HEK293 (cell line): Measurements from ENCODE around the gene RETREG3.
A peak's percentile ranks its signal among the peaks of the same experiment; 100 is the strongest.
"Not testable (repeated sequence)": the region's sequence is repeated elsewhere in the genome, so short reads cannot be mapped to it uniquely, and the experiment has no call there.

ENCODE experiments used
- CTCF ChIA-PET: fragments of 350-600 bp; formaldehyde crosslinking; extraction: SDS; loops from one replicate; lab custom pipeline; 2021; ENCODE audit warnings: antibody characterized with exemption; lab: Yijun Ruan, JAX
- POLR2A ChIA-PET: fragments of 300-600 bp; formaldehyde crosslinking; extraction: SDS; loops from one replicate; lab custom pipeline; 2020; ENCODE audit warnings: antibody characterized with exemption, inconsistent platforms; lab: Yijun Ruan, JAX
- H3K27ac ChIP-seq: fragments of 200-500 bp; sonication (Bioruptor generic); 2 replicates; pipeline ENCODE4 v1.5.1; 2014; ENCODE audit warnings: low read depth, low read length, control low read depth, inconsistent platforms; ENCODE audit errors: extremely low read depth
- H3K36me3 ChIP-seq, 2 experiments: fragments of 200-500 bp in 1 of 2; sonication (Bioruptor generic) in 1 of 2; 1 replicate in 1 of 2; 2 replicates in 1 of 2; pipeline ENCODE4 v1.5.1; 2014 to 2017; ENCODE audit warnings: inconsistent platforms in 2 of 2, low read length in 2 of 2; ENCODE audit not compliant: control insufficient read depth in 2 of 2, insufficient read depth in 1 of 2
- H3K4me1 ChIP-seq: fragments of 200-500 bp; sonication (Bioruptor generic); 2 replicates; pipeline ENCODE4 v1.5.1; 2014; ENCODE audit warnings: mild to moderate bottlenecking, low read length, inconsistent platforms; ENCODE audit not compliant: control insufficient read depth, insufficient read depth
- H3K4me3 ChIP-seq: 2 replicates; pipeline ENCODE4 v1.5.1; 2011; ENCODE audit warnings: low read depth, mild to moderate bottlenecking, control low read depth, low read length, moderate library complexity
- H3K9me3 ChIP-seq: fragments of 200-500 bp; sonication (Bioruptor generic); 2 replicates; pipeline ENCODE4 v1.5.1; 2014; ENCODE audit warnings: low read depth, low read length, inconsistent platforms; ENCODE audit not compliant: control insufficient read depth, insufficient read depth
- KLF16 ChIP-seq: fragments of 450-650 bp; formaldehyde crosslinking; IDR thresholded peaks from 2 replicates; pipeline ENCODE4 v1.5.1; 2017; ENCODE audit warnings: missing biosample characterization, missing genetic modification characterization
- KLF7 ChIP-seq: fragments of 450-650 bp; formaldehyde crosslinking; IDR thresholded peaks from 2 replicates; pipeline ENCODE4 v1.5.1; 2016; ENCODE audit warnings: missing biosample characterization, missing genetic modification characterization, borderline replicate concordance
- KLF8 ChIP-seq: fragments of 450-650 bp; formaldehyde crosslinking; IDR thresholded peaks from 2 replicates; pipeline ENCODE4 v1.5.1; 2016; ENCODE audit warnings: missing biosample characterization, missing genetic modification characterization
- PRDM1 ChIP-seq: fragments of 450-650 bp; formaldehyde crosslinking; IDR thresholded peaks from 2 replicates; pipeline ENCODE4; 2016; ENCODE audit warnings: missing biosample characterization, missing genetic modification characterization
- REPIN1 ChIP-seq: fragments of 450-650 bp; formaldehyde crosslinking; IDR thresholded peaks from 2 replicates; pipeline ENCODE4 v1.5.1; 2017; ENCODE audit warnings: missing biosample characterization, missing genetic modification characterization, low read depth
- SCRT1 ChIP-seq: fragments of 450-650 bp; formaldehyde crosslinking; IDR thresholded peaks from 2 replicates; pipeline ENCODE4 v1.5.1; 2016; ENCODE audit warnings: missing biosample characterization, missing genetic modification characterization, borderline replicate concordance
- ZNF10 ChIP-seq: fragments of 450-650 bp; formaldehyde crosslinking; IDR thresholded peaks from 2 replicates; pipeline ENCODE4 v1.5.1; 2017; ENCODE audit warnings: missing biosample characterization, missing genetic modification characterization
- ZNF121 ChIP-seq: fragments of 450-650 bp; formaldehyde crosslinking; IDR thresholded peaks from 2 replicates; pipeline ENCODE4 v1.5.1; 2016; ENCODE audit warnings: missing biosample characterization, missing genetic modification characterization
- ZNF2 ChIP-seq: fragments of 450-650 bp; formaldehyde crosslinking; IDR thresholded peaks from 2 replicates; pipeline ENCODE4 v1.5.1; 2016; ENCODE audit warnings: missing biosample characterization, missing genetic modification characterization
- ZNF48 ChIP-seq: fragments of 450-650 bp; formaldehyde crosslinking; IDR thresholded peaks from 2 replicates; pipeline ENCODE4 v1.5.1; 2016; ENCODE audit warnings: missing biosample characterization, missing genetic modification characterization
- ZNF501 ChIP-seq: fragments of 450-650 bp; formaldehyde crosslinking; IDR thresholded peaks from 2 replicates; pipeline ENCODE4 v1.5.1; 2016; ENCODE audit warnings: missing biosample characterization, missing genetic modification characterization
- ZNF549 ChIP-seq: fragments of 450-650 bp; IDR thresholded peaks from 2 replicates; pipeline ENCODE4 v1.5.1; 2018; ENCODE audit warnings: missing biosample characterization, missing genetic modification characterization, mild to moderate bottlenecking, inconsistent platforms, moderate library complexity
- ZNF561 ChIP-seq: fragments of 450-650 bp; IDR thresholded peaks from 2 replicates; pipeline ENCODE4 v1.5.1; 2018; ENCODE audit warnings: missing biosample characterization, missing genetic modification characterization, borderline replicate concordance
- ZNF585B ChIP-seq: fragments of 450-650 bp; formaldehyde crosslinking; IDR thresholded peaks from 2 replicates; pipeline ENCODE4 v1.5.1; 2016; ENCODE audit warnings: missing biosample characterization, missing genetic modification characterization
- ZNF670 ChIP-seq: fragments of 450-650 bp; formaldehyde crosslinking; IDR thresholded peaks from 2 replicates; pipeline ENCODE4 v1.5.1; 2016; ENCODE audit warnings: missing biosample characterization, missing genetic modification characterization, low read depth
- ZNF785 ChIP-seq: fragments of 450-650 bp; formaldehyde crosslinking; IDR thresholded peaks from 2 replicates; pipeline ENCODE4 v1.5.1; 2016; ENCODE audit warnings: missing biosample characterization, missing genetic modification characterization
- TF ChIP-seq, protein P1 (sequence below): fragments of 450-650 bp; formaldehyde crosslinking; IDR thresholded peaks from 2 replicates; pipeline ENCODE4 v1.5.1; 2017; ENCODE audit warnings: missing biosample characterization, missing genetic modification characterization
- TF ChIP-seq, protein P2 (sequence below): fragments of 450-650 bp; formaldehyde crosslinking; IDR thresholded peaks from 2 replicates; pipeline ENCODE4 v1.5.1; 2016; ENCODE audit warnings: missing biosample characterization, missing genetic modification characterization

The RETREG3 gene

DNA sequence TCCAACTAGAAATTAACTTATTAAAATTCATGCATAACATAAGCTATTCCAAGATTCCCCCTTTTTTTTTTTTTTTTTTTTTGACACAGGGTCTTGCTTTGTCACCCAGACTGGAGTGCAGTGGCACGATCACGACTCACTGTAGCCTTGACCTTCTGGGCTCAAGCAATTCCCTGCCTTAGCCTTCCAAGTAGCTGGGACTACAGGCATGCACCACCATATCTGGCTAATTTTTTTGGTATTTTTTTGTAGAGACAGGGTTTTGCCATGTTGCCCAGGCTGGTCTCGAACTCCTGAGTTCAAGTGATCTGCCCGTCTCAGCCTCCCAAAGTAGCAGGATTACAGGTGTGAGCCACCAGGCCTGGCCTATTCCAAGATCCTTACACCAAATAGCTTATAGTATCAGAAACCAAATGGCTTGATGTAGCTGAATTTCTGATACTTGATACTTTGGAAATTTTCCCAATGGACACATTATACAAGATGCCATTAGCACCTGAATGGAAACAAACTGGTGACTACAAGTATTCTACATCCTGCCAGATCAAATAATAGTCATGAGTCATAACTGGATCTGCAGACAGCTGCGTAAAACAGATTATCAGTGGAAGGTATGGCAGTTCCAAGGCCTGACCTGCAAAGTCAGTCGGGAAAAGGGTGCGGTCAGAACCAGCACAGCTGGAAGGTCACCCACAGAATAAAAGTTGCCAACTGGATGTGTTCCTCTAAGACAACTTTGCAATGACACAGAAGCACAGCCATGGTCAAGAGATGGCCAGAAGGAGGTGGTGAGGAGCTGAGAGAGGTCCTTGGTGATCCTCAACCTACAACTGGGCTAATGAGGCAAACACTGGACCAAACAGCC lies 14.8 kb upstream of the RETREG3 start (continued):
- TF ChIP-seq ZNF561 (tag by site-specific recombination) = no peak
- no peak for TF ChIP-seq ZNF585B (tag by site-specific recombination)

DNA sequence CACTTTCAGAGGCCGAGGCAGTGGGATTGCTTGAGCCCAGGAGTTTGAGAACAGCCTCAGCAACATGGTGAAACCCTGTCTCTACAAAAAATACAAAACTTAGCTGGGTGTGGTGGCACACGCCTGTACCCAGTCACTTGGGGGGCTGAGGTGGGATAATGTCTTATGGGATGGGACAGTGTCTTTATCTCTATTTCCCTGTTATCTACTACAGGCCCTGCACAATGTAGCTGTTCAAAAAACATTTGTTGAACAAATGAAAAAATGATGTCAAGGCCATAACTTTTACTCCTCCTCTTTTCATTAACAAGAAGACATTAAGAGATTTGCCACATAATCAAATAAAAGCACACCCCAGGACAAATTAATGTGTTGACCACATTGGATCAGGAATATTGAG lies 14.1 kb upstream of the RETREG3 start:
- TF ChIP-seq KLF7 (tag by site-specific recombination) (no peak), KLF8 (tag by site-specific recombination) (no peak), ZNF670 (tag by site-specific recombination) (no peak), ZNF2 (tag by site-specific recombination) (no peak), ZNF48 (no peak), ZNF501 (tag by site-specific recombination) (no peak), SCRT1 (tag by site-specific recombination) (no peak)
- TF ChIP-seq, protein P1, sequence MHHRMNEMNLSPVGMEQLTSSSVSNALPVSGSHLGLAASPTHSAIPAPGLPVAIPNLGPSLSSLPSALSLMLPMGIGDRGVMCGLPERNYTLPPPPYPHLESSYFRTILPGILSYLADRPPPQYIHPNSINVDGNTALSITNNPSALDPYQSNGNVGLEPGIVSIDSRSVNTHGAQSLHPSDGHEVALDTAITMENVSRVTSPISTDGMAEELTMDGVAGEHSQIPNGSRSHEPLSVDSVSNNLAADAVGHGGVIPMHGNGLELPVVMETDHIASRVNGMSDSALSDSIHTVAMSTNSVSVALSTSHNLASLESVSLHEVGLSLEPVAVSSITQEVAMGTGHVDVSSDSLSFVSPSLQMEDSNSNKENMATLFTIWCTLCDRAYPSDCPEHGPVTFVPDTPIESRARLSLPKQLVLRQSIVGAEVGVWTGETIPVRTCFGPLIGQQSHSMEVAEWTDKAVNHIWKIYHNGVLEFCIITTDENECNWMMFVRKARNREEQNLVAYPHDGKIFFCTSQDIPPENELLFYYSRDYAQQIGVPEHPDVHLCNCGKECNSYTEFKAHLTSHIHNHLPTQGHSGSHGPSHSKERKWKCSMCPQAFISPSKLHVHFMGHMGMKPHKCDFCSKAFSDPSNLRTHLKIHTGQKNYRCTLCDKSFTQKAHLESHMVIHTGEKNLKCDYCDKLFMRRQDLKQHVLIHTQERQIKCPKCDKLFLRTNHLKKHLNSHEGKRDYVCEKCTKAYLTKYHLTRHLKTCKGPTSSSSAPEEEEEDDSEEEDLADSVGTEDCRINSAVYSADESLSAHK (tag by site-specific recombination) = no peak
- Histone ChIP-seq H3K36me3 (no peaks in the 10 kb centered on the region), H3K9me3 (no peaks in the 10 kb centered on the region), H3K27ac (no peak overlapping the region), H3K4me1 (no peaks in the 10 kb centered on the region), H3K4me3 (no peak overlapping the region)
- POLR2A ChIA-PET = interaction anchor here (0.6 to 2.0 kb wide), 4 partner anchors 10 to 217 kb away, joined by 3 to 12 read pairs (median 3); partner anchors contain the start of genes RETREG3 and TUBG1
- CTCF ChIA-PET = interaction anchor here (1.0 to 1.5 kb wide), 7 partner anchors 10 to 201 kb away, joined by 3 to 6 read pairs (median 4); partner anchors contain the start of genes BECN1 and PLEKHH3

DNA sequence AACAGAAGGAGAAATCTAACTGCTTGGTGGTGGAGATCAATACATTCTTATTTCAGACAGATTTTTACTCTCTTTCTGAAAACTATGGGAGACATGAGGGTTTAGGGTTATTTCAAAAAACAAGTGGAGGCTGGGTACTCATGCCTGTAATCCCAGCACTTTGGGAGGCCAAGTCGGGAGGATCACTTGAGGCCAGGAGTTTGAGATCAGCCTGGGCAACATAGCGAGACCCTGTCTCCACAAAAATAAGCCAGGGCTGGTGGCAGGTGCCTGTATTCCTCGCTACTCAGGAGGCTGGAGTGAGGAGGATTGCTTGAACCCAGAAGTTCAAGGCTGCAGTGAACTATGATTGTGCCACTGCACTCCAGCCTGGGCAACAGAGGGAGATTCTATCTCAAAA lies 12.8 kb upstream of the RETREG3 start:
- ChIA-PET POLR2A (interaction anchor here (0.6 to 1.0 kb wide), 2 partner anchors 13 to 17 kb away, joined by 4 read pairs; partner anchors contain the start of genes RETREG3 and TUBG1), CTCF (interaction anchor here (0.6 to 2.0 kb wide), 6 partner anchors 8 to 480 kb away, joined by 3 to 5 read pairs (median 4); no protein-coding TSS in a partner anchor)
- H3K9me3 ChIP-seq, H3K4me1 ChIP-seq, H3K4me3 ChIP-seq, H3K36me3 ChIP-seq, H3K27ac ChIP-seq: not testable (repeated sequence)
- TF ChIP-seq ZNF121 (tag by site-specific recombination) = peak; percentile 30; the same call in 1 of the 2 replicates

DNA sequence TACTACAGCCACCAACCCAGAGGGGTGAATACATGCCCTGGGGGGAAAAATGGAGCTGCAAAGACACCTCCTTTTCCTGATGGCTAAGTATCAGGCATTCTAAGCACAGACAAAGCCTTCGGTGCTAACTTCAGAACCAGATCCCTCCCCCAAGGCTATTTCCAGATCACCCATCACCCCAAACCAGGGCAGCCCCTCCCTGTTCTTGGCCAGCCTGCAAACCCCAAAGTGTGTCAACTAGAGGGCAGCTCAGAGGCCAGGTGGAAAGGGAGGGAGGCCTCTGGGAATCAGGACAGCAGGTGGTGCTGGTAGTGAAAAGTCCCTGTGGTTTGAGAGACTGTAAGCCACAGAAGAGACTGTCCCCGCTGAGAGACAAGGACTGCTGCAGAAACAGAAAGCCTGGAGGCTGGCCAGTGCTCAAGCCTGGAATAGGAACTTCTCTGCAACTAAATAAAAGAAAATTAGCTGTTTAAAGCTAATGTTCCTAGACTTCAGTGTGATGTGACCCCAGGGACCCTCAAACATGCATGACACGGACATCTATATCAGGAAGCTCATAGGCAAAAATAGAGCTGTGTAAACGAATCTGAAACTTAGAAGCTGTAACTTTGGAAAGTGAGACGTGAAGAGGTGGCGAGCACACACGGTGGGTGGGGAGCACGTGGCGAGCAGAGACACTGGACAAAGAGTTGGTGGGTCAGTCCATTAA lies 9.4 kb upstream of the RETREG3 start:
- no peak overlapping the region for H3K4me3 ChIP-seq
- peaks cover 15 to 32% of the 10 kb centered on the region in 2 experiments for H3K36me3 ChIP-seq
- ChIA-PET CTCF (interaction anchor here (0.7 to 2.0 kb wide), 13 partner anchors 10 to 927 kb away, joined by 3 to 16 read pairs (median 4); partner anchors contain the start of genes PLEKHH3, PSMC3IP and TUBG2), POLR2A (interaction anchor here (0.7 to 4.0 kb wide), 10 partner anchors 9 to 65 kb away, joined by 3 to 48 read pairs (median 4); partner anchors contain the start of genes PLEKHH3, RETREG3, TUBG1 and TUBG2)
- no peaks in the 10 kb centered on the region for H3K9me3 ChIP-seq
- no peaks in the 10 kb centered on the region for H3K4me1 ChIP-seq
- H3K27ac ChIP-seq = no peak overlapping the region
- TF ChIP-seq ZNF10 (no peak), PRDM1 (tag by site-specific recombination) (peak; percentile 71), ZNF785 (tag by site-specific recombination) (no peak), KLF16 (tag by site-specific recombination) (no peak), ZNF549 (tag by site-specific recombination) (no peak), REPIN1 (tag by site-specific recombination) (no peak)
- TF ChIP-seq, protein P2, sequence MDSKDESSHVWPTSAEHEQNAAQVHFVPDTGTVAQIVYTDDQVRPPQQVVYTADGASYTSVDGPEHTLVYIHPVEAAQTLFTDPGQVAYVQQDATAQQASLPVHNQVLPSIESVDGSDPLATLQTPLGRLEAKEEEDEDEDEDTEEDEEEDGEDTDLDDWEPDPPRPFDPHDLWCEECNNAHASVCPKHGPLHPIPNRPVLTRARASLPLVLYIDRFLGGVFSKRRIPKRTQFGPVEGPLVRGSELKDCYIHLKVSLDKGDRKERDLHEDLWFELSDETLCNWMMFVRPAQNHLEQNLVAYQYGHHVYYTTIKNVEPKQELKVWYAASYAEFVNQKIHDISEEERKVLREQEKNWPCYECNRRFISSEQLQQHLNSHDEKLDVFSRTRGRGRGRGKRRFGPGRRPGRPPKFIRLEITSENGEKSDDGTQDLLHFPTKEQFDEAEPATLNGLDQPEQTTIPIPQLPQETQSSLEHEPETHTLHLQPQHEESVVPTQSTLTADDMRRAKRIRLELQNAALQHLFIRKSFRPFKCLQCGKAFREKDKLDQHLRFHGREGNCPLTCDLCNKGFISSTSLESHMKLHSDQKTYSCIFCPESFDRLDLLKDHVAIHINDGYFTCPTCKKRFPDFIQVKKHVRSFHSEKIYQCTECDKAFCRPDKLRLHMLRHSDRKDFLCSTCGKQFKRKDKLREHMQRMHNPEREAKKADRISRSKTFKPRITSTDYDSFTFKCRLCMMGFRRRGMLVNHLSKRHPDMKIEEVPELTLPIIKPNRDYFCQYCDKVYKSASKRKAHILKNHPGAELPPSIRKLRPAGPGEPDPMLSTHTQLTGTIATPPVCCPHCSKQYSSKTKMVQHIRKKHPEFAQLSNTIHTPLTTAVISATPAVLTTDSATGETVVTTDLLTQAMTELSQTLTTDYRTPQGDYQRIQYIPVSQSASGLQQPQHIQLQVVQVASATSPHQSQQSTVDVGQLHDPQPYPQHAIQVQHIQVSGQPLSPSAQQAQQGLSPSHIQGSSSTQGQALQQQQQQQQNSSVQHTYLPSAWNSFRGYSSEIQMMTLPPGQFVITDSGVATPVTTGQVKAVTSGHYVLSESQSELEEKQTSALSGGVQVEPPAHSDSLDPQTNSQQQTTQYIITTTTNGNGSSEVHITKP (tag by site-specific recombination) = peak; percentile 87
- TF ChIP-seq, protein P1 (tag by site-specific recombination) = no peak
